ENCODE results near the gene SPG7.
"Not testable (repeated sequence)": the region's sequence is repeated elsewhere in the genome, so short reads cannot be mapped to it uniquely, and the experiment has no call there.

SPG7 gene

GRCh38 chr16:89581861-89582563 lies 73.8 kb downstream of the SPG7 start:
- peak; percentile 32 for DNase-seq

DNA sequence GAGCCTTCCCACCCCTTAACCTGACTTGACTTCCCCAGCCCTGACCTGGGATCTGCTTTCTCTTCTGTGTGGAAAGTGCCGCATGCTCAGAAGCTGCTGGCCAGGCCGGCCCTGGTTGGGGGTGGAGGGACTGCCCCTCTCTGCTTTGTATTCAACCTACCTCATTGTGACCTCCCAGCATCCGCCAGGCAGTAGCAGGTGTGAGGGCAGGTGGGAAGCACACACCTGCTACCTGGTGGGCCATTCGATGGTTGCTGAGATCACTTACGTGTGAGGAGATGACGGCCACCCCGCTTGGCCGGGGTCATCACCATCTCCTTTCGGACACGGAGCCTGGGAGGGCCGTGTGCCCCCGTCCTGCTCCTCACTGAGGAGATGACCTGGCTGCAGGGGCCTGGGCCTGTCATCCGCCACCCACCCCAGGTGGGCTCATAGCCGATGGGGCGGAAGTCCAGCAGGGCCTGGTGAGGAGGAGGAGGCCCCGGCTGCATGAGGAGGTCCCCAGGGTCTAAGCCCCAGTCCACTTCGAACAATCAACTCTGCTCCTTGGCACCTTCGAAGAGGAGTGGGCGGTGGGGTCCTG lies 74.5 kb downstream of the SPG7 start:
- DNase-seq = no peak

GRCh38 chr16:89583197-89583894 lies 75.1 kb downstream of the SPG7 start:
- DNase-seq = no peak

GRCh38 chr16:89583895-89584644 lies 75.9 kb downstream of the SPG7 start:
- no peak for DNase-seq

DNA sequence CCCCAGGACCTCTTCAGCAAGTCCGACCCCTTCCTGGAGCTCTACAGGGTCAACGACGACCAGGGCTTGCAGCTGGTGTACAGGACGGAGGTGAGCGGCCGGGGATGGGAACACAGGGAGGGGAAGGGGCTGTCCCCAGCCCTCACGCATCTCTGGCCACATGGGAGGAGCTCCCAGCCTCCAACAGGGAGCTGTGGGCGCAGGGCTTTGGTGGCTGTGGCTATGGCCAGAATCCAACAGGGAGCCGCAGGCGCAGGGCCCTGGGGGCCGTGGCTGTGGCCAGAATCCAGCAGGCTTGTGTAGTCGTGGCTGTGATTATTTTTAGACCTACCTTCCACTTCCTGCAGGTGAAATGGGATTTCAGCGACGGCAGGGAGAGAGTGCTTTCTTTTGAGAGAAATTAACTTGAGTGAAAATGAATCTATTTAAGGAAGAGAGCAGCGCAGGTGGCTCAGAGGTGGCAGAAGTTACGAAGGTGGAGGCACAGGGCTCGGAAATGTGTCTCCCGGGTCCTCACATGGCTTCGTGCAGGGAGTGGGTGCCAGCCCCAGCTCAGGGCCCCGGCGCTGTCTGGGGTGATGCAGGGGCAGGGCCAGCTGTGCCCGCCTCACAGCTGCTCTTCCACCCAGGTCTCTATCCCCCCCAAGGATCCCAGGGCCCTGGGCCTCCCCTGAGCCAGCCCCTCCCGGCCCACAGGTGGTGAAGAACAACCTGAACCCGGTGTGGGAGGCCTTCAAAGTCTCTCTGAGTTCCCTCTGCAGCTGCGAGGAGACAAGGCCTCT lies 76.8 kb downstream of the SPG7 start:
- no peak for DNase-seq

GRCh38 chr16:89586218-89586617 lies 78.0 kb downstream of the SPG7 start:
- DNase-seq = no peak

DNA sequence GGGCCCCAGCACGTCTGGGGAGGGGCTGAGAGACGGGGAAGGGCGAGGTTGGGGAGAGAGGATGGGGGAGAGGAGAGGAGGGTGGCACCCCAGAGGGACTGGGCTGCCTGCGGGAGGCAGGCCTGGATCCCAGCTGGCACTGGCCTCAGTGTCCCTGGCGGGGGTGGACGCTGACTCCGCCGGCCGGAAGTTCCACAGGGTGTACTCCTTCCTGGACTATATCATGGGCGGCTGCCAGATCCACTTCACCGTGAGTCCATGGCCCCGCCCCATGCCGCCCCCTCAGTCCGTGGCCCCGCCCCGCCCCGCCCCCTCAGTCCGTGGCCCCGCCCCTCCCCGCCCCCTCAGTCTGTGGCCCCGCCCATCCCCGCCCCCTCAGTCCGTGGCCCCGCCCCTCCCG lies 78.7 kb downstream of the SPG7 start:
- no peak for DNase-seq

GRCh38 chr16:89587676-89588075 lies 79.5 kb downstream of the SPG7 start:
- DNase-seq = not testable (repeated sequence)

DNA sequence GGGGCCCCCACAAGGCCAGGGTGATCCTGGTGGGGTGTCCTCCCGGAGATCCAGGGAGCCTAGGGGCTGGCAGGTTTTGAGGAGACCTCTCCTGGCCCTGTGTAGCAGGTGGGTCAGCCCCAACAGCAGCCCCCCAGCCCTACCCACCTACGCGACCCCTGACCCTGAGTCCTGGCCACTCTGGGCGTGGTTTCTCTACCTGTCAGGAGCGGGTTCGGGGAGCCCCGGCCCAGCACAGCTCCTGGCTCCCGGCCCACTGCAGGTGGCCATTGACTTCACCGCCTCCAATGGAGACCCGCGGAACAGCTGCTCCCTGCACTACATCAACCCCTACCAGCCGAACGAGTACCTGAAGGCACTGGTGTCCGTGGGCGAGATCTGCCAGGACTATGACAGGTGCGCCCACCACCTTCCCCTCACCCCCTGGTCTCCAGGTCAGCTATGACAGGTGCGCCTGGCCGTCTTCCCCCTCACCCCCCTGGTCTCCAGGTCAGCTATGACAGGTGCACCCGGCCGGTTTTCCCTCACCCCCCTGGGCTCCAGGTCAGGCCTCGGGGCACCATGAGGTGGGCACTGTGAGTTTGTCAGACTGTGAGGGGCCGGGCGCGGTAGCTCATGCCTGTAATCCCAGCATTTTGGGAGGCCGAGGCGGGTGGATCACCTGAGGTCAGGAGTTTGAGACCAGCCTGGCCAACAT lies 80.4 kb downstream of the SPG7 start:
- no peak for DNase-seq

DNA sequence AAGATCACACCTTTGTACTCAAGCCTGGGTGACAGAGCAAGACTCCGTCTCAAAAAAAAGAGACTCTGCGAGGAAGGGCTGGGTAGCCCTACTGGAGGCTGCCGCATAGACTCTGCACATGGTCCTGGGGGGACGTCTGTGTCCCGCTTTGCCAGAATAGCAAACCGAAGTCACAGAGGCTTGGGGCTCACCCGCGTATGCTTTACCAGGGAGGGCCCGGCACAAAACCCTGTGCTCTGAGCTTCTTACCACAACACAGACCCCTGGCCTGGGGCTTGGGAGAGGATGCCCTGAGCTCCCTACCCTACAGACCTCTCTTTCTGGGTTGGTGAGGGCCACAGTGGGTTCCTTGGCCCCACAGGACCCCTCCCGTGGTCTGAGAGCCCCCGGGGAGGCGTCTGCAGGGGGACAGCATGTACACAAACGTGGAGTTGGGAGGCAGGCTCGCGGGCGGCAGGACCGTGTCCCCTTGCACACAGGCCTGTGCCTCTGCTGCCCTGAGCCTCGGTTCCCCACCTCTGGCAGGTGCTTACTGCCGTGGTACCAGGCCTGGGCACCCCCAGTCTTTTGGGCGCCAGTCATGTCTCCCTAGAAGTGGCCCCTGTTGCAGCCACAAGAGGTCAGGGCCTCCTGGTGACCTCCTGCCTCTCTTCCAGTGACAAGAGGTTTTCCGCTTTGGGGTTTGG lies 81.2 kb downstream of the SPG7 start:
- no peak for DNase-seq

GRCh38 chr16:89593841-89594240 lies 85.6 kb downstream of the SPG7 start:
- no peak for DNase-seq

- no peak for DNase-seq
These were observed 87.3 kb downstream of the SPG7 start for GRCh38 chr16:89595330-89596060.

DNA sequence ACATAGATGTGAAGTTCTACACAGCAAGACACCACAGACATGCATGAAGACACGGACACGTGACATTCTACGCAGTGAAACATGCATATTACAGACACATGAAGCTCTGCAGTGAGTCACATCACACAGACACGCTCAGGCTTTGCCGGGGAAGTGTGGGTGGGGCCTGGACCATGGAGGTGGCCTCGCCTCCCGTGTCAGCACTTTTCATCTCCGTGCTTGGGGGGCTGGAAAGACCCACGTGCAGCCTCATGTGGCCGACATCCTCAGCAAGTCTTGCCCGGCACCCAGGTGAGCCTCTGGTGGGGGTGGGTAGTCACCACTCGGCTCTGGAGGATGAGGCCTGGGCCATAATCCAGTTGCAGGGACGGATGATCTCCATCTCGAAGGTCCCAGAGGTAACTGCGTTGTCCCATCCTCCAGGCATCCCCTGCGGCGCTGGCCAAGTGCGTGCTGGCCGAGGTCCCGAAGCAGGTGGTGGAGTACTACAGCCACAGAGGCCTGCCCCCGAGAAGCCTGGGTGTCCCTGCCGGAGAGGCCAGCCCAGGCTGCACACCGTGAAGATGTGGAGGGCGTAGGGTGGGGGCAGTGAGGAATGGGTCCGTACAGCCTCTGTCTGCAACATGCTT lies 88.0 kb downstream of the SPG7 start:
- no peak for DNase-seq

DNA sequence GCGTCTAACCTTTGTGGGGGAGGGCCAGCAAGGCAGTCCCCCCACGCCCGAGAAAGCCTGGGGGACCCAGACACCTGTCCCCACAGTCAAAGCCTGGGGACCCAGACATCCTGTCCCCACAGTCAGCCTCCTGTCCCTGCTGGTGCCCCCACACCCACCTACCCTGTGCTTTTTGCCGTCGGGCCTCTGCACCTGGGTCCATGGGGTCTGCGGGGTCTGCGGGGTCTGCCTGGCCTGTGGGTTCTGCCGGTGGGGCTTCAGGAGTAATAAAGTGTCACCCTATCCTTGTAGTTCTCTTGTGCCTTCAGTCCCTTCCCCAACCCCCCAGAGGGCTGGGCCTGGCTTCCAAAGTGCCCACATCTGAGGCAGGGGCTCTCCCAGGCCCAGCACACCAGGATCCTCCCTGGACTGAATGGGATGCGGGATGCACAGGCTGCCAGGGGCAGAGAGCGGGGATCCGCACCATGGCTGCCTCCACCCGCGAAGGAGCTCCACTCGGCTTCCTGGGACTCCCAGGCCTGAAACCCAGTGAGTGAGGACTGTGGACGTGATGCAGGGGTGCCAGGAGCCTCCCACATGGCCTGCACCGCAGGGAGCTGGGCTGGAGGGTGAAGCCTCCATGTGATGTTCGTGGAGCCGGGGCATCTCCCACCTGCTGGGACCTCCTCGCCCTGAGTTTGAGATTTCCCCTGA lies 88.9 kb downstream of the SPG7 start:
- no peak for DNase-seq

- DNase-seq = peak; percentile 36
These were observed 90.0 kb downstream of the SPG7 start for GRCh38 chr16:89598199-89598598.

DNA sequence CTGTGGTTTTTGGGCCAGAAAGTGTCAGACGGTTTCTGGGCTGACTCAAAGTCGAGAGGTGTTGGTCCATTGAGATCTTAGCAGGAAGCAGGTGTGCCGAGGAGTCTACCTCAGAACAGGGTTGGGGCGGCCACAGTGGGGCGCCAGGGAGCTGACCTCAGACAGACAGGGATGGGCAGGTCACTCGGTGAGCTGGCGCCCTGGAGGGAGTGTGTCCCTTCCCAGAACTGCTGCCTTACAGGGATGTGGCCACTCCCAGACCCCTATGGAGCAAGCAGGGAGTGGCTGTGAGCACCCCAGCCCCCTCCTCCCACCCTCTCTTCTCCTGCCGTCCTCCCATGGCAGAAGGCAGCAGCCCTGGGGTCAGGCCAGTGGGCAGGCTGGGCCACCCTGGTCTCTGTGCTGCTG lies 91.3 kb downstream of the SPG7 start:
- DNase-seq = no peak

DNA sequence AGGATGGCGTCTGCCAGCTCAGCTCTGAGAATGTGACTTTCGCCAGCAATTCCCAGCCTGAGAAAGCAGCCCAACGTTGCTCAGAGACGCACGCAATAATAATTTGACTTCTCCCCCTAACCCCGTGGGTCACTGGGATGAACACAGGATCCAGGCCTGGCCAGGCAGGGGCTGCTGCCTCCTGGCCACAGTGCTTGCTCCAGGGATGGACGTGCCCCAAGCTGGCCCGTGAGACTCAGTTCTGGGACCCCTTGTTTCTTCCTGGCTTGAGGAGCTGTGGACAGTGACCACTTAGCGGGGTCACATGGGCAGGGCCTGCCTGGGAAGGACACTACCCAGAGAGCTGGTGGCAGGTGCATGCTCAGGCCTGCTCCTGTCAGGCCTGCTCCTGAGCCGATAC lies 91.7 kb downstream of the SPG7 start:
- DNase-seq = no peak

GRCh38 chr16:89600427-89600826 lies 92.2 kb downstream of the SPG7 start:
- DNase-seq = no peak

DNA sequence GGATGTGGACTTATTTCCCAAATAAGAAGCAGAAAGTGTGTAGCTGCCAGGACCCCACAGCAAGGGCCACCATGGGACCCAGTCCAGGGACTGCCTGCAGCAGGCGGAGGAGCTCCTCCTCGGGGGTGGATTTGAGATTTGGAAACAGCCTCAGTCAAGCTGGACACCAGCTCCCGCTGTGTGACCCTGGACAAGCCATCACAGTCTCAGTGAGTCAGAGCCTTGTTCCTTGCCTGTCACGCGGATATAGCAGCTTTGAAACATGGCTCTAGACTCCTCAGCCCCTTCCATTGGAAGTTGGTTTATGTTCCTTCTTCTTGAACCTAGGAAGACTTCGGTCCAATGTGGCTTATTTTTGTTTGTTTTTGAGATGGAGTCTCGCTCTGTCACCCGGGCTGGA lies 92.8 kb downstream of the SPG7 start:
- DNase-seq = no peak

GRCh38 chr16:89601906-89602272 lies 93.7 kb downstream of the SPG7 start:
- DNase-seq = no peak

All from fibroblast of upper back skin (primary cell).